Stimulated activated CD8-positive, alpha-beta memory T cell treated with anti-CD3 and anti-CD28 coated beads, Interleukin-2, amount 100 ng/mL, for 1 hour (primary cell): Measurements from ENCODE around the gene PHAF1.

Experiments
- DNase-seq, 2 donors: peaks; one replicate each; pipeline ENCODE4 v3.0.0-alpha.2; 2020; ENCODE audit warnings: low read depth in 2 of 2

The PHAF1 gene

GRCh38 chr16:67147437-67148140, 37.8 kb downstream of the PHAF1 start:
- no peak for DNase-seq

- no peak for DNase-seq
These were observed 38.5 kb downstream of the PHAF1 start for GRCh38 chr16:67148221-67148620.

- DNase-seq = no peak
These were observed 39.0 kb downstream of the PHAF1 start for GRCh38 chr16:67148656-67149275.

- DNase-seq = no peak
These were observed 39.7 kb downstream of the PHAF1 start for GRCh38 chr16:67149276-67150046.

DNA sequence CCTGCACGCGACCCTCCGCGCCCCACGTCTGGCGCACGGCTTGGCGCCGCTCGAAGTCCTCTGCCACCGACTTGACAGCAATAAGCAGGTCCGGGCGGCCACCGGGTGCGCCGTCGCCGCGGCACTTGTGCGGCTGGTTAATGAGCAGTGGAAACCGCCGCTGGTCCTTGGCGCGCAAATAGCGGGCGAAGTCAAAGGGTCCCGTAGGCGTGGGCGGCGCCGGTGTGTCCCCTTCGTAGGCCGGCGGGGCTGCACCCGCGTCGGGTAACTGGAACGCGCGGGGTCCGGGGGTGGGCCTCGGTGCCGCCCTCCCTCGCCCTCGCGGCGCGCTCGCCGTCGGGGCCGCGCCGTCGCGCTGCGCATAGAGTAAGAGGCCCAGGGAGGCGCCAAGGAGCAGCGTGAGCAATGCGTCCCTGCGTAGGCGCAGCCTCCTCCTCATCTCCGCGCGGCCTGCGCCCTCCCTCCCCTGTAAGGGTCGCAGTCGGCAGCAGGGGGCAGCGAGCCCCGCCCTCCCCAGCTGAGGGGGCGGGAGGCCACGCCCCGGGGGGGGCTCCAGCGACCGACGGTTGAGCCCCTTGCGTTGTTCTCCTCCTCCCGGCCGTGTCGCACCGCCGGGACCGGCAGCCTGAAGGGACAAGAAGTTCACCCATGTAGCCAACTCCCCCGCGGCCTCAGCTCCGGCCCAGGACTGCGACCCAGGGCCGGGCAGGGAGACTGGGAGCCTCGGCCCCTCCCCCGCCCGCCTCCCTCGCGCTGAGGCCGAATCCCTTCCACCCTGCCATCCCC, 40.5 kb downstream of the PHAF1 start:
- no peak for DNase-seq

DNA sequence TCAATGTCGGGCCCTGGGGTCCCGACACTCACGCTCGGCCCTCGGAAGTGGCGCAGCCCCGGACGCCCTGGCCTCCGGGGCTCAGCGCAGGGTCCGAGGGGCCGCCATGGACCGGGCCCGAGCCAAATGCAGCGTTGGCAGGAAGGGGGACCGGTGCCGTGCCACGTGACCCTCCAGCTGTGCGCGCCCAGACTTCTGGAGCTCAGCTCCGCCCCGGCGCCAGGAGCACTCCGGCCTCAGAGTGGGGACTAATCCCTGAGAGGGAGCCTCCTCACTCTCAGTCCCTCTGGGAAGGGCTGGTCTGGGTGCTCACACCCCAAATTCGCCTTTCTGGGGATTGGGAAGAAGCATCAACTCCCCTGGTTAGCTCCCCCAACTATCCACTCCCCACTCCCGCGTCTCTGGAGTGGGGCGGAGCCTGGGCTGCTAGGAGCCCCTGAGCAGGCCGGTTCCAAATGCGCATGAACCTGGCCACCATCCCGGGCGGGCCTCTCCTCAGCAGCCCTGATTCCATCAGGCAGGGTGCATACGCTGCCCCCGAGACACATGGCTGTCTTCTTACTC, 41.2 kb downstream of the PHAF1 start, which contains the start of gene B3GNT9:
Gene B3GNT9, minus strand, starts transcription at position 166 of the 564 bp plus-strand sequence. CDS start 513 bp downstream, outside the sequence.
- DNase-seq = no peak

GRCh38 chr16:67151431-67152097, 41.8 kb downstream of the PHAF1 start:
- DNase-seq = no peak

GRCh38 chr16:67154578-67155294, 45.0 kb downstream of the PHAF1 start:
- no peak for DNase-seq

- peak; percentile 52 to 62 for DNase-seq
These were observed 45.8 kb downstream of the PHAF1 start for GRCh38 chr16:67155295-67156142.

- DNase-seq = no peak
These were observed 46.6 kb downstream of the PHAF1 start for GRCh38 chr16:67156143-67156844.

DNA sequence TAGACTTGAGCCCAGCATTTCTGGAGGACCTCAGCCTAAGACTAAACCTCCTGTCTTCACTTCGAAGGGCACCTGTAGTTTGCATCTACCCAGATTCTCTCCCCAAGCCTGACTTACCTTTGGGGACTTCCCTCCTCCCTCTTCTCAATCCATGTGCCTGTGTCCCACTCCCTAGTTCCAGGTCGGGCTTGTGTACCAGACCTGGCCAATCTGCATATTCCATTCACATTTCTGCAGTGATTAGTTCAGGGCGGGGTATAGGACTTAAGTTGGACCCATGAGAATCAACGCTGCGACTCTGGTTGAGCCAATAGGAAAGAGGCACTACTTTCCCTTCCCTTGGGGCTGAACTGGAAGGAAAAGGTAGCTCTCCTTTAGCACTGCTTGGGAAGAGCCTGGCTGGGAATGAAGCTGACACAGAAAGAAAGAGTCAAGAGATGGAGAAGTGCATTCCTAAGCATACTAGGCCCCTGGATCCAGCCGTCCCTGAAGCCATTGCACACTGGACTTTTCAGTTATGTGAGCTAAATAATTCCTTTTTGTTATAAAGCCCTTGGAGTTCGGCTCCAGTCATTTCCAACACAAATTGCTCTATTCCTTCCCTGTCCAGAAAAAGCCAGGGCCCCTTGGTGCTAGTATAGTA, 47.5 kb downstream of the PHAF1 start:
- DNase-seq = no peak

- no peak for DNase-seq
These were observed 48.3 kb downstream of the PHAF1 start for GRCh38 chr16:67157892-67158635.

DNA sequence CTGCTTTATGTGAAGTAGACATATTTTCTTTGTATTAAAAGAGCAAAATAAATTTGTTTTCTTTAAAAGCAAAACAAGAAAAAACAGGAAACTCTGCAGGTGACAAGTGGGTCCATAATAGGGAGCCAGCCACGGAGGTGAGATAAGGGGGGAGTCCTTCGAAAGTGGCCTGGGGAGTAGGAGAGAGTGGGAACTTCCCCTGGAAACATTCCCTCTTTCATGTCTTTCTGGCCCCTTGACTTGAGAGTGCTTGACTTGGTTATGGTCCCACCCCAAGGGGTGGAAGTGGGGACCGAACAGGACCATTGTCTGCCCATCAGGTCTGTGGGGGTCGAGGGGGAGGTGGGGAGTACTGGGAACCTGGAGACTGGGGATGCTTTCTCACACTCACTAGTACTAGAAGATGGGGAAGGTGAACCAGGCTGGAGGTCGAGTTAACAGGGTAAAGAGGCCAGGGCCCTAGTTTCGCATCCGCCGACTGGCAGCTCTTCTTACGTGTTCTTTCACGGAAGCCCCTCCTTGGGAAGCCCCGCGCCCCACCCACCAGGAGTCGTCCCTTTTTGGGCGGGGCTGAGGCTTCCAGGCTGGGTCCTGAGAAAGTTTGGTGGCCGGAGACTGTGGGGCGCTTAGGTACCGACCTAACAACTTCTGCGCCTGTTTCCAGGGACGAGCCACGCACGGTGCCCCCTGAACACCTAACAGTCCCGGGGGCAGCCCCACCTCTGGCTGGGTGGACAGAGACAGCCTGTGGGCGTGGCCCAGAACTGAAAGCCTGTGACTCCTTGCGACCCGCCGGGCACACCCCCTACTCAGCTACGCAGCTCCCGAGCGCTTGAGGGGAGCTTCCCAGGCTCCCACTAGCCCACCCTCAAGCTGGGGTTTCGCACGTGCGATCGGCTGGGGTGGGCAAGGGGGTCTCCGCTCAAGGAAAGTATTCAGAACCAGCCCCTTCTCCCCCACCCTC, 49.2 kb downstream of the PHAF1 start:
- DNase-seq = peak; percentile 43 to 69

DNA sequence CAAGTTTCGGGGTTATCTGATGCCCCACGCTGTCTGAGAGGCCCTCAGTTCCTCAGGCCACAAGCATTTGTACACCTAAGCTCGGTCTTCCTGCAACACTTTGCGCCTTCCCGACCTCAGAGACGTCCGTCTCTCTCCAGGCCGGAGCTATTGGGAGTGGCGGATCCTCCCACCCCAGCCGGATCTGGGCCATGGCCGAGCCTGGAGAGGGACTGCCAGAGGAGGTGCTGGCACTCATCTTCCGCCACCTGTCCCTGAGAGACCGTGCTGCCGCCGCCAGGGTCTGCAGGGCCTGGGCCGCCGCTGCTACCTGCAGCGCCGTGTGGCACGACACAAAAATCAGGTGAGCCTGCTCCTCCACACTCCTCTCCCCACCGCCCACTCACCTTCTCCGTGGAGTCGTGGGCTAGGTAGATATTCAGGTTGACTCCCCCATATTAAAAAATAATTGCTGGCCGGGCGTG, 51.9 kb downstream of the PHAF1 start:
- DNase-seq = no peak

GRCh38 chr16:67162506-67163163, 52.9 kb downstream of the PHAF1 start:
- DNase-seq = no peak
